HG03558 (cell line): ENCODE measurements around the gene MARCHF11.

Source experiments
- ATAC-seq: cut with Tn5 transposase; IDR thresholded peaks from one replicate; pipeline ENCODE4 v1.9.1; 2021; ENCODE audit warnings: moderate number of reproducible peaks; ENCODE audit not compliant: unreplicated experiment; ENCODE audit errors: extremely low read depth

Gene MARCHF11

GRCh38 chr5:16064135-16064893, 115.3 kb downstream of the MARCHF11 start:
- ATAC-seq, result no peak

- no peak for ATAC-seq
Measured at GRCh38 chr5:16061163-16061562, 118.4 kb downstream of the MARCHF11 start.

GRCh38 chr5:16057277-16057676, 122.3 kb downstream of the MARCHF11 start:
- no peak for ATAC-seq

- ATAC-seq, result no peak
Measured at GRCh38 chr5:16051246-16051755, 128.3 kb downstream of the MARCHF11 start.

GRCh38 chr5:16050414-16050813, 129.2 kb downstream of the MARCHF11 start:
- ATAC-seq, result no peak

- no peak for ATAC-seq
Measured at GRCh38 chr5:16049761-16050160, 129.8 kb downstream of the MARCHF11 start.

GRCh38 chr5:16048132-16048531, 131.5 kb downstream of the MARCHF11 start:
- ATAC-seq, result no peak

- no peak for ATAC-seq
Measured at GRCh38 chr5:16043349-16043965, 136.1 kb downstream of the MARCHF11 start.

GRCh38 chr5:16037121-16037845, 142.3 kb downstream of the MARCHF11 start:
- ATAC-seq, result no peak

- ATAC-seq, result no peak
Measured at GRCh38 chr5:16034319-16035001, 145.1 kb downstream of the MARCHF11 start.

GRCh38 chr5:16033187-16033925, 146.2 kb downstream of the MARCHF11 start:
- no peak for ATAC-seq

GRCh38 chr5:16028708-16029107, 150.9 kb downstream of the MARCHF11 start:
- ATAC-seq, result no peak

GRCh38 chr5:16025681-16026080, 153.9 kb downstream of the MARCHF11 start:
- no peak for ATAC-seq

GRCh38 chr5:16018970-16019369, 160.6 kb downstream of the MARCHF11 start:
- no peak for ATAC-seq

- ATAC-seq, result no peak
Measured at GRCh38 chr5:16017720-16018119, 161.9 kb downstream of the MARCHF11 start.
